Neural progenitor cell (in vitro differentiated cells): ENCODE data around the gene MSANTD1. TPM values are rescaled to one million over a fixed set of nuclear protein-coding genes. Genes with fewer than 3 reads are reported as not detected.

Experiments used
- DNase-seq: peaks from one replicate; pipeline ENCODE4 v3.0.0-alpha.2; 2016; ENCODE audit warnings: low spot score
- H2AFZ ChIP-seq: fragments of 200-600 bp; sonication (generic); replicated peaks from 2 replicates; pipeline ENCODE4 v1.6.1; 2016; ENCODE audit warnings: antibody characterized with exemption
- H3F3A ChIP-seq: fragments of 200-600 bp; sonication (generic); 2 replicates; pipeline ENCODE4 v1.6.1; 2016; ENCODE audit warnings: antibody characterized with exemption, low read depth
- H3K27ac ChIP-seq: fragments of 200-600 bp; sonication (generic); 2 replicates; pipeline ENCODE4 v1.5.1; 2016; ENCODE audit warnings: mild to moderate bottlenecking
- H3K27me3 ChIP-seq: fragments of 200-600 bp; sonication (generic); 2 replicates; pipeline ENCODE4 v1.6.1; 2016; ENCODE audit warnings: mild to moderate bottlenecking, moderate library complexity
- H3K36me3 ChIP-seq: fragments of 200-600 bp; sonication (generic); 2 replicates; pipeline ENCODE4 v1.5.1; 2016
- H3K4me1 ChIP-seq: fragments of 200-600 bp; sonication (generic); 2 replicates; pipeline ENCODE4 v1.6.1; 2016; ENCODE audit warnings: mixed run types
- H3K4me2 ChIP-seq: fragments of 200-600 bp; sonication (generic); 2 replicates; pipeline ENCODE4 v1.6.1; 2016
- H3K4me3 ChIP-seq: fragments of 200-600 bp; sonication (generic); 2 replicates; pipeline ENCODE4 v1.5.1; 2016
- H3K79me2 ChIP-seq: fragments of 200-600 bp; sonication (generic); 2 replicates; pipeline ENCODE4 v1.6.1; 2016; ENCODE audit warnings: low read depth
- H3K9ac ChIP-seq: fragments of 200-600 bp; sonication (generic); 2 replicates; pipeline ENCODE4 v1.6.1; 2016
- H3K9me3 ChIP-seq: fragments of 200-600 bp; sonication (generic); 2 replicates; pipeline ENCODE4 v1.5.1; 2016; ENCODE audit warnings: low read depth
- H4K20me1 ChIP-seq: fragments of 200-600 bp; sonication (generic); 2 replicates; pipeline ENCODE4 v1.6.1; 2016; ENCODE audit warnings: low read depth
- H3K27ac Mint-ChIP-seq: 3 replicates; pipeline ENCODE4 v1.8.0; 2021; ENCODE audit warnings: mixed read lengths
- H3K27me3 Mint-ChIP-seq: 2 replicates; pipeline ENCODE4 v1.8.0; 2022; ENCODE audit warnings: low read depth, mild to moderate bottlenecking, inconsistent platforms, moderate library complexity, mixed read lengths; ENCODE audit not compliant: insufficient read depth
- H3K36me3 Mint-ChIP-seq: 3 replicates; pipeline ENCODE4 v1.8.0; 2021; ENCODE audit warnings: mixed read lengths
- H3K4me1 Mint-ChIP-seq: 3 replicates; pipeline ENCODE4 v1.8.0; 2021; ENCODE audit warnings: mixed read lengths
- H3K4me3 Mint-ChIP-seq: 3 replicates; pipeline ENCODE4 v1.8.0; 2021; ENCODE audit warnings: mild to moderate bottlenecking, moderate library complexity, mixed read lengths
- H3K9me3 Mint-ChIP-seq: 3 replicates; pipeline ENCODE4 v1.8.0; 2020; ENCODE audit warnings: mixed read lengths
- EZH2 ChIP-seq: fragments of 200-600 bp; sonication (generic); IDR thresholded peaks from 2 replicates; pipeline ENCODE4 v1.6.1; 2017; ENCODE audit warnings: antibody characterized with exemption, mild to moderate bottlenecking, moderate library complexity
- EZH2phosphoT487 ChIP-seq: fragments of 200-600 bp; sonication (generic); IDR thresholded peaks from 2 replicates; pipeline ENCODE4 v1.6.1; 2017; ENCODE audit warnings: antibody characterized with exemption
- total RNA-seq: library from RNA; depleted of rRNA; stranded (reverse); fragments of >200 nt; gene quantifications from 2 replicates; pipeline ENCODE4 v1.2.3, GENCODE V29; 2015; ENCODE audit warnings: low replicate concordance
- TF ChIP-seq, protein P1 (sequence below): fragments of 200-600 bp; sonication (generic); IDR thresholded peaks from 2 replicates; pipeline ENCODE4 v1.5.1; 2017; ENCODE audit warnings: antibody characterized with exemption, mild to moderate bottlenecking

MSANTD1 gene
- total RNA-seq, 1 donor from 2014 or later, result 0.17 TPM

- Histone ChIP-seq H3K27me3 (no peaks in the 10 kb centered on the region), H3K27ac (no peak overlapping the region), H3K4me1 (peaks cover 9% of the 10 kb centered on the region), H3F3A (peaks cover 21% of the 10 kb centered on the region), H3K9ac (no peak overlapping the region), H3K9me3 (no peaks in the 10 kb centered on the region), H4K20me1 (no peaks in the 10 kb centered on the region), H3K79me2 (no peaks in the 10 kb centered on the region), H3K4me2 (no peak overlapping the region), H3K4me3 (no peak overlapping the region), H2AFZ (no peak overlapping the region), H3K36me3 (no peaks in the 10 kb centered on the region)
- peaks cover 10% of the 10 kb centered on the region for H3K27me3 Mint-ChIP-seq
- DNase-seq, result no peak
- H3K9me3 Mint-ChIP-seq, result peaks cover 10% of the 10 kb centered on the region
- TF ChIP-seq EZH2phosphoT487 (no peak), EZH2 (no peak)
- TF ChIP-seq, protein P1, sequence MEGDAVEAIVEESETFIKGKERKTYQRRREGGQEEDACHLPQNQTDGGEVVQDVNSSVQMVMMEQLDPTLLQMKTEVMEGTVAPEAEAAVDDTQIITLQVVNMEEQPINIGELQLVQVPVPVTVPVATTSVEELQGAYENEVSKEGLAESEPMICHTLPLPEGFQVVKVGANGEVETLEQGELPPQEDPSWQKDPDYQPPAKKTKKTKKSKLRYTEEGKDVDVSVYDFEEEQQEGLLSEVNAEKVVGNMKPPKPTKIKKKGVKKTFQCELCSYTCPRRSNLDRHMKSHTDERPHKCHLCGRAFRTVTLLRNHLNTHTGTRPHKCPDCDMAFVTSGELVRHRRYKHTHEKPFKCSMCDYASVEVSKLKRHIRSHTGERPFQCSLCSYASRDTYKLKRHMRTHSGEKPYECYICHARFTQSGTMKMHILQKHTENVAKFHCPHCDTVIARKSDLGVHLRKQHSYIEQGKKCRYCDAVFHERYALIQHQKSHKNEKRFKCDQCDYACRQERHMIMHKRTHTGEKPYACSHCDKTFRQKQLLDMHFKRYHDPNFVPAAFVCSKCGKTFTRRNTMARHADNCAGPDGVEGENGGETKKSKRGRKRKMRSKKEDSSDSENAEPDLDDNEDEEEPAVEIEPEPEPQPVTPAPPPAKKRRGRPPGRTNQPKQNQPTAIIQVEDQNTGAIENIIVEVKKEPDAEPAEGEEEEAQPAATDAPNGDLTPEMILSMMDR, result no peak
- H3K27ac Mint-ChIP-seq, result no peak overlapping the region
- peaks cover 8% of the 10 kb centered on the region for H3K4me1 Mint-ChIP-seq
- H3K36me3 Mint-ChIP-seq, result peaks cover 6% of the 10 kb centered on the region
- no peak overlapping the region for H3K4me3 Mint-ChIP-seq
Observed at GRCh38 chr4:3287271-3287971, 38.5 kb downstream of the MSANTD1 start.

GRCh38 chr4:3287972-3288570 lies 39.1 kb downstream of the MSANTD1 start:
- H3K79me2 ChIP-seq, result no peaks in the 10 kb centered on the region
- TF ChIP-seq, protein P1, result no peak
- TF ChIP-seq EZH2phosphoT487 (no peak), EZH2 (no peak)
- no peak overlapping the region for H2AFZ ChIP-seq
- H3K4me1 ChIP-seq, result peaks cover 9% of the 10 kb centered on the region
- no peak overlapping the region for H3K27ac ChIP-seq
- Mint-ChIP-seq H3K4me1 (peaks cover 8% of the 10 kb centered on the region), H3K4me3 (no peak overlapping the region), H3K27me3 (peaks cover 10% of the 10 kb centered on the region), H3K36me3 (peaks cover 6% of the 10 kb centered on the region), H3K27ac (no peak overlapping the region), H3K9me3 (peaks cover 5% of the 10 kb centered on the region)
- no peak overlapping the region for H3K4me2 ChIP-seq
- no peaks in the 10 kb centered on the region for H3K36me3 ChIP-seq
- H3K27me3 ChIP-seq, result no peaks in the 10 kb centered on the region
- H3K9ac ChIP-seq, result no peak overlapping the region
- H3F3A ChIP-seq, result peaks cover 22% of the 10 kb centered on the region
- no peaks in the 10 kb centered on the region for H3K9me3 ChIP-seq
- H3K4me3 ChIP-seq, result no peak overlapping the region
- DNase-seq, result no peak
- H4K20me1 ChIP-seq, result no peaks in the 10 kb centered on the region

GRCh38 chr4:3288571-3289094 lies 39.7 kb downstream of the MSANTD1 start:
- H3K27ac Mint-ChIP-seq, result no peak overlapping the region
- no peak for DNase-seq
- TF ChIP-seq EZH2phosphoT487 (no peak), EZH2 (no peak)
- TF ChIP-seq, protein P1, result no peak
- no peak overlapping the region for H3K4me3 Mint-ChIP-seq
- Histone ChIP-seq H3K4me1 (peaks cover 9% of the 10 kb centered on the region), H2AFZ (no peak overlapping the region), H3F3A (peaks cover 22% of the 10 kb centered on the region), H4K20me1 (no peaks in the 10 kb centered on the region), H3K4me3 (no peak overlapping the region), H3K4me2 (no peak overlapping the region), H3K9me3 (no peaks in the 10 kb centered on the region), H3K27ac (no peak overlapping the region), H3K27me3 (no peaks in the 10 kb centered on the region), H3K9ac (no peak overlapping the region), H3K36me3 (no peaks in the 10 kb centered on the region), H3K79me2 (peaks cover 3% of the 10 kb centered on the region)
- H3K27me3 Mint-ChIP-seq, result peaks cover 10% of the 10 kb centered on the region
- peaks cover 11% of the 10 kb centered on the region for H3K4me1 Mint-ChIP-seq
- peaks cover 5% of the 10 kb centered on the region for H3K9me3 Mint-ChIP-seq
- H3K36me3 Mint-ChIP-seq, result peaks cover 6% of the 10 kb centered on the region
